GM06990 (cell line): ENCODE results near the gene MAPK11.

Experiments
- DNase-seq: peaks from one replicate; pipeline ENCODE4 v3.0.0-alpha.2; 2011; ENCODE audit not compliant: insufficient read length; ENCODE audit errors: extremely low read depth
- H3K27me3 ChIP-seq: replicated peaks from 2 replicates; pipeline ENCODE4 v1.6.0; 2011; ENCODE audit warnings: low read length; ENCODE audit not compliant: control insufficient read depth, insufficient read depth
- H3K36me3 ChIP-seq: 2 replicates; pipeline ENCODE4 v1.5.1; 2011; ENCODE audit warnings: low read length; ENCODE audit not compliant: control insufficient read depth, insufficient read depth
- H3K4me3 ChIP-seq: replicated peaks from 2 replicates; pipeline ENCODE4 v1.5.1; 2011; ENCODE audit warnings: low read depth, mild to moderate bottlenecking, control low read depth, low read length
- CTCF ChIP-seq: IDR thresholded peaks from 2 replicates; pipeline ENCODE4 v1.5.1; 2011; ENCODE audit warnings: low read length, control low read depth, mild to moderate bottlenecking, inconsistent platforms; ENCODE audit not compliant: insufficient read depth, poor library complexity, severe bottlenecking

Gene MAPK11

GRCh38 chr22:50261615-50262459, 8.3 kb downstream of the MAPK11 start, which contains the start of gene MAPK12:
Gene MAPK12 (minus strand): TSS chr22:50261683. CDS start chr22:50261509, 174 bp downstream.
- DNase-seq = peak; percentile 69
- TF ChIP-seq CTCF = no peak
- H3K36me3 ChIP-seq = no peaks in the 10 kb centered on the region; the same call in none of the 2 replicates
- H3K4me3 ChIP-seq = peak within 1 kb of the TSS; percentile 76
- no peaks in the 10 kb centered on the region for H3K27me3 ChIP-seq

- Histone ChIP-seq H3K36me3 (no peaks in the 10 kb centered on the region; the same call in none of the 2 replicates), H3K27me3 (no peaks in the 10 kb centered on the region), H3K4me3 (peak overlapping the region; percentile 76)
- peak; percentile 68 for DNase-seq
- no peak for TF ChIP-seq CTCF
Observed at GRCh38 chr22:50260801-50261614, 9.2 kb downstream of the MAPK11 start.

GRCh38 chr22:50260434-50260800, 9.8 kb downstream of the MAPK11 start:
- no peak for TF ChIP-seq CTCF
- H3K4me3 ChIP-seq = peak overlapping the region; percentile 76
- no peaks in the 10 kb centered on the region; the same call in none of the 2 replicates for H3K36me3 ChIP-seq
- H3K27me3 ChIP-seq = no peaks in the 10 kb centered on the region
- DNase-seq = no peak

GRCh38 chr22:50259302-50259701, 10.9 kb downstream of the MAPK11 start:
- no peak for TF ChIP-seq CTCF
- Histone ChIP-seq H3K36me3 (no peaks in the 10 kb centered on the region; the same call in none of the 2 replicates), H3K4me3 (no peak overlapping the region), H3K27me3 (no peaks in the 10 kb centered on the region)
- no peak for DNase-seq

GRCh38 chr22:50258361-50259292, 11.6 kb downstream of the MAPK11 start:
- no peak for TF ChIP-seq CTCF
- no peaks in the 10 kb centered on the region for H3K27me3 ChIP-seq
- no peak for DNase-seq
- no peak overlapping the region for H3K4me3 ChIP-seq
- no peaks in the 10 kb centered on the region; the same call in none of the 2 replicates for H3K36me3 ChIP-seq
